CD14-positive monocyte (primary cell): Measurements from ENCODE around the gene ZFYVE28. TPM values are rescaled to one million over a fixed set of nuclear protein-coding genes. Genes with fewer than 3 reads are reported as not detected.

Experiments
- DNase-seq, 3 donors: peaks; one replicate each; pipeline ENCODE4 v3.0.0-alpha.2; 2011 to 2022
- H2AFZ ChIP-seq: 2 replicates; pipeline ENCODE4 v1.6.0; 2012; ENCODE audit warnings: mild to moderate bottlenecking, low read depth, low read length, inconsistent platforms; ENCODE audit not compliant: insufficient read depth, poor library complexity, severe bottlenecking
- H3K27ac ChIP-seq, 2 donors: 1 replicate in 1 of 2; 2 replicates in 1 of 2; pipeline ENCODE4 v1.5.1; 2012 to 2013; ENCODE audit warnings: low read length in 2 of 2, control low read depth in 1 of 2, inconsistent platforms in 1 of 2, low read depth in 1 of 2, mild to moderate bottlenecking in 1 of 2
- H3K27me3 ChIP-seq, 2 donors: one replicate each; pipeline versions ENCODE4 v1.6.0 to v1.6.1; 2011 to 2013; ENCODE audit warnings: low read length in 2 of 2; ENCODE audit not compliant: control insufficient read depth in 2 of 2, insufficient read depth in 2 of 2
- H3K36me3 ChIP-seq, 2 donors: replicated peaks in 1 of 2; 1 replicate in 1 of 2; 2 replicates in 1 of 2; pipeline versions ENCODE4 v1.5.1 to v1.6.1; 2012 to 2013; ENCODE audit warnings: low read length in 2 of 2, control low read depth in 1 of 2, inconsistent platforms in 1 of 2, mild to moderate bottlenecking in 1 of 2; ENCODE audit not compliant: insufficient read depth in 2 of 2, control insufficient read depth in 1 of 2
- H3K4me1 ChIP-seq, 2 donors: 1 replicate in 1 of 2; 2 replicates in 1 of 2; pipeline versions ENCODE4 v1.5.1 to v1.6.1; 2012 to 2013; ENCODE audit warnings: low read length in 2 of 2, control low read depth in 1 of 2, inconsistent platforms in 1 of 2, mild to moderate bottlenecking in 1 of 2, moderate library complexity in 1 of 2; ENCODE audit not compliant: insufficient read depth in 2 of 2, control insufficient read depth in 1 of 2
- H3K4me2 ChIP-seq: replicated peaks from 2 replicates; pipeline ENCODE3; 2012; ENCODE audit warnings: low read length, moderate library complexity, mild to moderate bottlenecking; ENCODE audit not compliant: poor library complexity, severe bottlenecking; ENCODE audit errors: extremely low read depth
- H3K4me3 ChIP-seq, 3 experiments: fragments of 200-600 bp in 1 of 3; sonication (generic) in 1 of 3; replicated peaks in 1 of 3; 1 replicate in 2 of 3; 2 replicates in 1 of 3; pipeline ENCODE4 v1.5.1; 2011 to 2013; ENCODE audit warnings: low read length in 3 of 3, mild to moderate bottlenecking in 3 of 3, control low read depth in 2 of 3, low read depth in 2 of 3, inconsistent platforms in 1 of 3, moderate library complexity in 1 of 3
- H3K79me2 ChIP-seq: 2 replicates; pipeline ENCODE4 v1.6.0; 2012; ENCODE audit warnings: mild to moderate bottlenecking, control low read depth, inconsistent platforms, low read length, moderate library complexity; ENCODE audit not compliant: insufficient read depth
- H3K9ac ChIP-seq: 2 replicates; pipeline ENCODE4 v1.6.0; 2017; ENCODE audit warnings: low read length, mild to moderate bottlenecking; ENCODE audit not compliant: insufficient read depth, poor library complexity, severe bottlenecking
- H3K9me3 ChIP-seq, 2 donors: replicated peaks in 1 of 2; 1 replicate in 1 of 2; 2 replicates in 1 of 2; pipeline versions ENCODE4 v1.5.1 to v1.6.1; 2012 to 2013; ENCODE audit warnings: low read length in 2 of 2, control low read depth in 1 of 2; ENCODE audit not compliant: control insufficient read depth in 1 of 2, insufficient read depth in 1 of 2
- H4K20me1 ChIP-seq: 2 replicates; pipeline ENCODE4 v1.6.0; 2012; ENCODE audit warnings: mild to moderate bottlenecking, low read length, control low read depth, moderate library complexity; ENCODE audit not compliant: insufficient read depth
- H3K27ac Mint-ChIP-seq, 7 donors: one replicate each; pipeline ENCODE4 v1.8.0; 2020; ENCODE audit warnings: mild to moderate bottlenecking in 7 of 7, mixed read lengths in 7 of 7, moderate library complexity in 6 of 7, inconsistent platforms in 2 of 7
- H3K27me3 Mint-ChIP-seq, 3 donors: one replicate each; pipeline ENCODE4 v1.8.0; 2021 to 2022; ENCODE audit warnings: low read depth in 3 of 3, mild to moderate bottlenecking in 3 of 3, mixed read lengths in 3 of 3, moderate library complexity in 3 of 3, inconsistent platforms in 1 of 3
- H3K36me3 Mint-ChIP-seq, 2 donors: one replicate each; pipeline ENCODE4 v1.8.0; 2020; ENCODE audit warnings: mixed read lengths in 2 of 2, inconsistent platforms in 1 of 2, mild to moderate bottlenecking in 1 of 2
- H3K4me1 Mint-ChIP-seq: one replicate; pipeline ENCODE4 v1.8.0; 2020; ENCODE audit warnings: mild to moderate bottlenecking, mixed read lengths
- H3K4me3 Mint-ChIP-seq, 2 donors: one replicate each; pipeline ENCODE4 v1.8.0; 2020; ENCODE audit warnings: mild to moderate bottlenecking in 2 of 2, mixed read lengths in 2 of 2, moderate library complexity in 1 of 2
- H3K9me3 Mint-ChIP-seq, 7 donors: one replicate each; pipeline ENCODE4 v1.8.0; 2020 to 2022; ENCODE audit warnings: mixed read lengths in 7 of 7, mild to moderate bottlenecking in 6 of 7, moderate library complexity in 6 of 7, inconsistent platforms in 2 of 7
- WGBS: methylation state at CpG from one replicate; pipeline ENCODE4 v1.1.5; 2013; ENCODE audit warnings: missing lambda C conversion rate; ENCODE audit not compliant: insufficient coverage; 5-methylcytosine and 5-hydroxymethylcytosine counted together
- intact Hi-C, 2 donors: fragments of 100-400 bp; cut with micrococcal nuclease; formaldehyde crosslinking; loops; one replicate each; pipeline versions ENCODE4 v1.15.0 to v1.15.1; 2023
- polyA plus RNA-seq, 3 donors: library from polyadenylated mRNA; depleted of rRNA in 1 of 3; unstranded in 2 of 3; stranded (reverse) in 1 of 3; fragments of 300-500 nt in 2 of 3; fragments of >200 nt in 1 of 3; fragmentation: Illumina TruSeq in 2 of 3; gene quantifications; 1 replicate in 2 of 3; 2 replicates in 1 of 3; pipeline ENCODE4 v1.2.3, GENCODE V29; 2012 to 2021
- TF ChIP-seq, protein P1 (sequence below): fragments of 200-600 bp; IDR thresholded peaks from one replicate; pipeline ENCODE4 v1.8.0; 2022; ENCODE audit warnings: antibody characterized with exemption, mild to moderate bottlenecking

The ZFYVE28 gene
- polyA plus RNA-seq, 3 donors = 1.0 to 4.4 (median 1.1) TPM

DNA sequence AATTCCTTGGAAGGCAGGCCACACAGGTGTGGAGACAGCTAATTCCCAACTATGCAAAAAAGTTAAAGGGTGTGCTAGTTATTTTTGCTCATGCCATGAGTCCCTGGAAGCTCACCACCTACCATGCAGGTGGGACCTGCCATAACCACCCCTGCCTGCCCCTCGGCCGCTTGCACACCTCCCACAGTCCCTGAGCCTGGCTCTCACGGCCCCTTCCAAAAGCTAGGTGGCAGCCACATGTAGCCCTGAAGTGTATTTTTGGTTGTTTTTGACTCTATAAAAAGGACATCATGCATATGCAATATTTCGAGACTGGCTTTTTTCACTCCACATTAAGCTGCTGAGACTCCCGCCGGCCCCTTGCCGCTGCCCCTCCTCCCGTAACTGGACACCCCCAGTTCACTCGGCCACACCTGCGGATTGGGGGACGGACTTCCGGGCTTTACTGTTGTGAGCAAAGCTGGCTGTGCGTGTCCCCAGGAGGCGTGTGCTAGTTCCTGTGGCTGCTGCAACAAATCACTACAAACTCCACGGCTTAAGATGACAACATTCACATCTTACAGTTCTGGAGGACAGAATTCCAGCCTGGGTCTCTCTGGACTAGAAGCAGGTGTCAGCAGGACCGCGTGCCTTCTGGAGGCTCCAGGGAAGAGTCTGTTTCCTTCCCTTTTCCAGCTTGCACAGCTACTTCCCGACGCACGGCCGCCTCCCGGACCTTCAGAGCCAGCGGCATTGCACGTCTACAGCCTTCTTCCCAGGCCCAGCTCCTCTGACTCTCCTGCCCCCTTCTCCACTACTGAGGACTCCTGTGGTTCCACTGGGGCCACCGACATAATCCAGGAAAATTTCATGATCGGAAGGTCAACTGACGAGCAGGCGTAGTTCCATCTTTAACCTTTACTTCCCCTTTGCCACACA, 24.8 kb downstream of the ZFYVE28 start:
- TF ChIP-seq, protein P1, sequence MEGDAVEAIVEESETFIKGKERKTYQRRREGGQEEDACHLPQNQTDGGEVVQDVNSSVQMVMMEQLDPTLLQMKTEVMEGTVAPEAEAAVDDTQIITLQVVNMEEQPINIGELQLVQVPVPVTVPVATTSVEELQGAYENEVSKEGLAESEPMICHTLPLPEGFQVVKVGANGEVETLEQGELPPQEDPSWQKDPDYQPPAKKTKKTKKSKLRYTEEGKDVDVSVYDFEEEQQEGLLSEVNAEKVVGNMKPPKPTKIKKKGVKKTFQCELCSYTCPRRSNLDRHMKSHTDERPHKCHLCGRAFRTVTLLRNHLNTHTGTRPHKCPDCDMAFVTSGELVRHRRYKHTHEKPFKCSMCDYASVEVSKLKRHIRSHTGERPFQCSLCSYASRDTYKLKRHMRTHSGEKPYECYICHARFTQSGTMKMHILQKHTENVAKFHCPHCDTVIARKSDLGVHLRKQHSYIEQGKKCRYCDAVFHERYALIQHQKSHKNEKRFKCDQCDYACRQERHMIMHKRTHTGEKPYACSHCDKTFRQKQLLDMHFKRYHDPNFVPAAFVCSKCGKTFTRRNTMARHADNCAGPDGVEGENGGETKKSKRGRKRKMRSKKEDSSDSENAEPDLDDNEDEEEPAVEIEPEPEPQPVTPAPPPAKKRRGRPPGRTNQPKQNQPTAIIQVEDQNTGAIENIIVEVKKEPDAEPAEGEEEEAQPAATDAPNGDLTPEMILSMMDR = no peak
- DNase-seq = no peak
- no peak overlapping the region for H2AFZ ChIP-seq

GRCh38 chr4:2390784-2391421, 27.5 kb downstream of the ZFYVE28 start:
- Mint-ChIP-seq H3K27ac (peak overlapping the region in 3 of 7 donors; percentile 37 to 75 (median 56)), H3K36me3 (peaks cover 0 to 2% of the 10 kb centered on the region in 2 donors), H3K4me1 (peaks cover 23% of the 10 kb centered on the region), H3K27me3 (peaks cover 43 to 59% (median 45%) of the 10 kb centered on the region in 3 donors), H3K4me3 (peak overlapping the region in 1 of 2 donors; percentile 66), H3K9me3 (peaks cover 0 to 4% (median 0%) of the 10 kb centered on the region in 7 donors)
- H3K27me3 ChIP-seq = peaks cover 7 to 46% of the 10 kb centered on the region in 2 donors
- no peak overlapping the region for H3K27ac ChIP-seq
- TF ChIP-seq, protein P1 = no peak
- no peaks in the 10 kb centered on the region for H3K9me3 ChIP-seq
- no peak overlapping the region for H3K4me3 ChIP-seq
- intact Hi-C loops = no loop called here
- H3K36me3 ChIP-seq = no peaks in the 10 kb centered on the region
- no peaks in the 10 kb centered on the region for H3K79me2 ChIP-seq
- H4K20me1 ChIP-seq = no peaks in the 10 kb centered on the region
- no peak overlapping the region for H3K9ac ChIP-seq
- WGBS = 7% methylated on average over 16 of the region's 20 CpGs
- no peak for DNase-seq
- peaks cover 0 to 2% of the 10 kb centered on the region in 2 donors for H3K4me1 ChIP-seq
- H3K4me2 ChIP-seq = no peak overlapping the region
- H2AFZ ChIP-seq = no peak overlapping the region

More for the DNA sequence above, 24.8 kb downstream of the ZFYVE28 start:
- Mint-ChIP-seq H3K4me1 (peaks cover 23% of the 10 kb centered on the region), H3K27ac (no peak overlapping the region), H3K36me3 (peaks cover 0 to 2% of the 10 kb centered on the region in 2 donors), H3K4me3 (peak overlapping the region in 1 of 2 donors; percentile 80), H3K27me3 (peaks cover 44 to 63% (median 50%) of the 10 kb centered on the region in 3 donors), H3K9me3 (peaks cover 0 to 4% (median 0%) of the 10 kb centered on the region in 7 donors)
- Histone ChIP-seq H4K20me1 (no peaks in the 10 kb centered on the region), H3K4me3 (no peak overlapping the region), H3K79me2 (no peaks in the 10 kb centered on the region), H3K36me3 (no peaks in the 10 kb centered on the region), H3K9ac (no peak overlapping the region), H3K27ac (no peak overlapping the region), H3K4me2 (no peak overlapping the region), H3K4me1 (peaks cover 0 to 2% of the 10 kb centered on the region in 2 donors), H3K9me3 (no peaks in the 10 kb centered on the region), H3K27me3 (peaks cover 7 to 46% of the 10 kb centered on the region in 2 donors)
- WGBS = 22% methylated on average over 23 of the region's 28 CpGs
- intact Hi-C loops = no loop called here
